H1 (cell line): ENCODE results near the gene CBLC. TPM values are rescaled to one million over a fixed set of nuclear protein-coding genes. Genes with fewer than 3 reads are reported as not detected.

ENCODE experiments used
- ASH2L ChIP-seq: fragments of 200-600, 300-600 bp; sonication (generic); IDR thresholded peaks from one replicate; pipeline ENCODE4 v1.7.1; 2017; ENCODE audit warnings: low read length
- NANOG ChIP-seq: IDR thresholded peaks from 2 replicates; pipeline ENCODE4 v1.6.1; 2011; ENCODE audit warnings: low read length, low read depth, mild to moderate bottlenecking, inconsistent platforms; ENCODE audit not compliant: insufficient read depth, poor library complexity, severe bottlenecking
- SIRT6 ChIP-seq: IDR thresholded peaks from one replicate; pipeline ENCODE4 v1.7.1; 2012; ENCODE audit warnings: low read length, inconsistent platforms
- polyA plus RNA-seq, 7 experiments: library from polyadenylated mRNA; depleted of rRNA in 3 of 7; stranded (reverse) in 5 of 7; unstranded in 2 of 7; fragments of >200 nt in 5 of 7; fragments of 200-250 nt in 2 of 7; gene quantifications; 1 replicate in 5 of 7; 2 replicates in 1 of 7; 4 replicates in 1 of 7; pipeline versions ENCODE4 v1.2.1 to v1.2.3, GENCODE V29; 2011 to 2013; ENCODE audit warnings: missing spikeins in 2 of 7, mixed read lengths in 2 of 7
- total RNA-seq: library from RNA; stranded (reverse); fragmentation: NEBNext Ultra II Directional; extraction: Animal tissue kit (Norgen Biotek cat#: 25700); gene quantifications from 2 replicates; pipeline ENCODE4 v1.2.1, GENCODE V29; 2021
- TF ChIP-seq, protein P1 (sequence below): IDR thresholded peaks from 2 replicates; pipeline ENCODE4 v1.6.1; 2011; ENCODE audit warnings: low read length, improper control_type of control experiment
- TF ChIP-seq, protein P2 (sequence below): IDR thresholded peaks from 2 replicates; pipeline ENCODE4 v1.6.1; 2011; ENCODE audit warnings: low read depth, mild to moderate bottlenecking, low read length; ENCODE audit not compliant: insufficient read depth

CBLC gene
- total and polyA plus RNA-seq, 2 of the 8 experiments (the other 6 are each of a cell fraction or from before 2014, with no cell fraction given), result 17.4 to 35.7 TPM

DNA sequence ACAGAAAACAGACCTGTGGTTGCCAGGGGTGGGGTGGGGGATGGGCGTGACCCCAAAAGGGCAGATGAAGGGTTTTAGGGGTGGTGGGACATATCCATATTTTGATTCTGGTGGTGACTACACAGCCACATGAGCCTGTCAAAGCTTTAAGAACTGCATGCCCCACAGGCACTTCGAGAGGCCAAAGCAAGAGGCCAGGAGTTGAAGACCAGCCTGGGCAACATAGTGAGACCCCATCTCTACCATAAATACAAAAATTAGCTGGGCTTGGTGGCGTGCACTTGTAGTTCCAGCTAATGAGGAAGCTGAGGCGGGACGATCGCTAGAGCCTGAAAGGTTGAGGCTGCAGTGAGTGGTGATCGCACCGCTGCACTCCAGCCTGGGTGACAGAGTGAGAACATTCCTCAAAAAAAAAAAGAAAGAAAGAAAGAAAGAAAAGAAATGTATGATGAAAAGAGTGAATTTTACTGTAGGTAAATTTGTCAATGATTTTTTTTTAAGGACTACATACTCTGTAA, 48.1 kb upstream of the CBLC start (continued):
- TF ChIP-seq SIRT6 (no peak), ASH2L (no peak), NANOG (no peak)
- TF ChIP-seq, protein P1, sequence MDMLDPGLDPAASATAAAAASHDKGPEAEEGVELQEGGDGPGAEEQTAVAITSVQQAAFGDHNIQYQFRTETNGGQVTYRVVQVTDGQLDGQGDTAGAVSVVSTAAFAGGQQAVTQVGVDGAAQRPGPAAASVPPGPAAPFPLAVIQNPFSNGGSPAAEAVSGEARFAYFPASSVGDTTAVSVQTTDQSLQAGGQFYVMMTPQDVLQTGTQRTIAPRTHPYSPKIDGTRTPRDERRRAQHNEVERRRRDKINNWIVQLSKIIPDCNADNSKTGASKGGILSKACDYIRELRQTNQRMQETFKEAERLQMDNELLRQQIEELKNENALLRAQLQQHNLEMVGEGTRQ, result no peak
- TF ChIP-seq, protein P2, sequence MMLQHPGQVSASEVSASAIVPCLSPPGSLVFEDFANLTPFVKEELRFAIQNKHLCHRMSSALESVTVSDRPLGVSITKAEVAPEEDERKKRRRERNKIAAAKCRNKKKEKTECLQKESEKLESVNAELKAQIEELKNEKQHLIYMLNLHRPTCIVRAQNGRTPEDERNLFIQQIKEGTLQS, result no peak
